ENCODE data around the gene LMAN2. TPM values are rescaled to one million over a fixed set of nuclear protein-coding genes. Genes with fewer than 3 reads are reported as not detected.

Gene LMAN2
- total RNA-seq, 1 donor from 2014 or later = 166 TPM

DNA sequence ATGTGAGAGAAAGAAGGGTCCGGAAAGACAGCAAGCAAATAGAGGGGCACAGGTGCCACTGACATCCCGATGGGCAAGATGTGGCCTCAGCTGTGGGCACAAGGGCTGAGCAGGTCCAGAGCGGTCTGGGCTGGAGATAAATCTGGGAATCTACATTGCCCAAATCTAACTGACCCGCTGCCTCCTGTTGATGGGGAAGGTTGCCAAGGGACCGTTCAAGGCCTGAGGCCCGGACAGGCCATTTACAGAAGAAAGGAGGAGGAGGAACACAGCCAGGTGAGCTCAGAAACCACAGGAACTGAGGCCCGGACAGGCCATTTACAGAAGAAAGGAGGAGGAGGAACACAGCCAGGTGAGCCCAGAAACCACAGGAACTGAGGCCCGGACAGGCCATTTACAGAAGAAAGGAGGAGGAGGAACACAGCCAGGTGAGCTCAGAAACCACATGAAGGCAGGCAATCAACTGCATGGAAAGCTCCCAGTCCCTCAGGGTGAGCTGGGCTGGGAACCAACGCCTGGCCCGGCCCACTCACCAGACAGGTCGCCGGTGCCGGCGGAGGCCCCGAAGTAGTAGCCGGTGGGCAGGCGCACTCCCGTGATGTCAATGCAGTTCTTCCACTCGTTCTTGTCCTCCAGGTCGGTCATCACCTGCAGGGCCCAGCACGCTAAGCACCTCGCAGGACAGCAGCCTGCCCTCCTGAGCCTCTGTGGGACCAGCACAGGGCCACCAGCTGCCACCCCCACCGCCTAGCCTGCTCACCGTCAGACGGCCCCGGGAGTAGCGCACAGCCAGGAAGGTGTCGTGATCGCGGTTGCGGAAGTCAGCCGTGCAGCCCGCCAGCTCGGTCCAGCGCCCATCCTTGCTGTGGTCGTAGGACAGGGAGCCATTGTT lies 14.6 kb downstream of the LMAN2 start:
- intact Hi-C loops (cut with DNase I) = no loop called here

GRCh38 chr5:177336112-177336511 lies 15.4 kb downstream of the LMAN2 start:
- Histone ChIP-seq H3K4me1 (peaks cover 8% of the 10 kb centered on the region), H3K36me3 (peaks cover 6 to 67% of the 10 kb centered on the region in 2 donors), H3K27ac (no peak overlapping the region), H3K9me3 (no peaks in the 10 kb centered on the region), H3K4me3 (no peak overlapping the region), H3K27me3 (no peaks in the 10 kb centered on the region)
- TF ChIP-seq POLR2A (IDR thresholded peaks at IDR 0.05) = no peak
- no peak for TF ChIP-seq POLR2AphosphoS5 (IDR thresholded peaks at IDR 0.05; ENCODE audit: insufficient read depth in 1 of 2, low read depth in 1 of 2)
- TF ChIP-seq, protein P1, sequence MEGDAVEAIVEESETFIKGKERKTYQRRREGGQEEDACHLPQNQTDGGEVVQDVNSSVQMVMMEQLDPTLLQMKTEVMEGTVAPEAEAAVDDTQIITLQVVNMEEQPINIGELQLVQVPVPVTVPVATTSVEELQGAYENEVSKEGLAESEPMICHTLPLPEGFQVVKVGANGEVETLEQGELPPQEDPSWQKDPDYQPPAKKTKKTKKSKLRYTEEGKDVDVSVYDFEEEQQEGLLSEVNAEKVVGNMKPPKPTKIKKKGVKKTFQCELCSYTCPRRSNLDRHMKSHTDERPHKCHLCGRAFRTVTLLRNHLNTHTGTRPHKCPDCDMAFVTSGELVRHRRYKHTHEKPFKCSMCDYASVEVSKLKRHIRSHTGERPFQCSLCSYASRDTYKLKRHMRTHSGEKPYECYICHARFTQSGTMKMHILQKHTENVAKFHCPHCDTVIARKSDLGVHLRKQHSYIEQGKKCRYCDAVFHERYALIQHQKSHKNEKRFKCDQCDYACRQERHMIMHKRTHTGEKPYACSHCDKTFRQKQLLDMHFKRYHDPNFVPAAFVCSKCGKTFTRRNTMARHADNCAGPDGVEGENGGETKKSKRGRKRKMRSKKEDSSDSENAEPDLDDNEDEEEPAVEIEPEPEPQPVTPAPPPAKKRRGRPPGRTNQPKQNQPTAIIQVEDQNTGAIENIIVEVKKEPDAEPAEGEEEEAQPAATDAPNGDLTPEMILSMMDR (IDR thresholded peaks at IDR 0.05) = no peak
- intact Hi-C loops (cut with DNase I) = no loop called here
- no peak for DNase-seq (ENCODE audit: extremely low spot score in 2 of 2)

More for the DNA sequence above, 14.6 kb downstream of the LMAN2 start:
- Histone ChIP-seq H3K27ac (no peak overlapping the region), H3K4me3 (no peak overlapping the region), H3K4me1 (peaks cover 8% of the 10 kb centered on the region), H3K36me3 (peaks cover 6 to 64% of the 10 kb centered on the region in 2 donors), H3K9me3 (no peaks in the 10 kb centered on the region), H3K27me3 (no peaks in the 10 kb centered on the region)
- no peak for DNase-seq (ENCODE audit: extremely low spot score in 2 of 2)
- TF ChIP-seq POLR2AphosphoS5 (IDR thresholded peaks at IDR 0.05; ENCODE audit: insufficient read depth in 1 of 2, low read depth in 1 of 2) (no peak), POLR2A (IDR thresholded peaks at IDR 0.05) (no peak)
- TF ChIP-seq, protein P1 (IDR thresholded peaks at IDR 0.05) = no peak

- no peak overlapping the region for H3K4me3 ChIP-seq
- peaks cover 8% of the 10 kb centered on the region for H3K4me1 ChIP-seq
- H3K36me3 ChIP-seq = peaks cover 6 to 70% of the 10 kb centered on the region in 2 donors
- H3K27ac ChIP-seq = no peak overlapping the region
- TF ChIP-seq POLR2A (IDR thresholded peaks at IDR 0.05) = no peak
- no peak for TF ChIP-seq POLR2AphosphoS5 (IDR thresholded peaks at IDR 0.05; ENCODE audit: insufficient read depth in 1 of 2, low read depth in 1 of 2)
- TF ChIP-seq, protein P1 (IDR thresholded peaks at IDR 0.05) = no peak
- no peaks in the 10 kb centered on the region for H3K27me3 ChIP-seq
- no peak for DNase-seq (ENCODE audit: extremely low spot score in 2 of 2)
- intact Hi-C loops (cut with DNase I) = no loop called here
- H3K9me3 ChIP-seq = no peaks in the 10 kb centered on the region
Measured at GRCh38 chr5:177335701-177336065, 15.8 kb downstream of the LMAN2 start.

DNA sequence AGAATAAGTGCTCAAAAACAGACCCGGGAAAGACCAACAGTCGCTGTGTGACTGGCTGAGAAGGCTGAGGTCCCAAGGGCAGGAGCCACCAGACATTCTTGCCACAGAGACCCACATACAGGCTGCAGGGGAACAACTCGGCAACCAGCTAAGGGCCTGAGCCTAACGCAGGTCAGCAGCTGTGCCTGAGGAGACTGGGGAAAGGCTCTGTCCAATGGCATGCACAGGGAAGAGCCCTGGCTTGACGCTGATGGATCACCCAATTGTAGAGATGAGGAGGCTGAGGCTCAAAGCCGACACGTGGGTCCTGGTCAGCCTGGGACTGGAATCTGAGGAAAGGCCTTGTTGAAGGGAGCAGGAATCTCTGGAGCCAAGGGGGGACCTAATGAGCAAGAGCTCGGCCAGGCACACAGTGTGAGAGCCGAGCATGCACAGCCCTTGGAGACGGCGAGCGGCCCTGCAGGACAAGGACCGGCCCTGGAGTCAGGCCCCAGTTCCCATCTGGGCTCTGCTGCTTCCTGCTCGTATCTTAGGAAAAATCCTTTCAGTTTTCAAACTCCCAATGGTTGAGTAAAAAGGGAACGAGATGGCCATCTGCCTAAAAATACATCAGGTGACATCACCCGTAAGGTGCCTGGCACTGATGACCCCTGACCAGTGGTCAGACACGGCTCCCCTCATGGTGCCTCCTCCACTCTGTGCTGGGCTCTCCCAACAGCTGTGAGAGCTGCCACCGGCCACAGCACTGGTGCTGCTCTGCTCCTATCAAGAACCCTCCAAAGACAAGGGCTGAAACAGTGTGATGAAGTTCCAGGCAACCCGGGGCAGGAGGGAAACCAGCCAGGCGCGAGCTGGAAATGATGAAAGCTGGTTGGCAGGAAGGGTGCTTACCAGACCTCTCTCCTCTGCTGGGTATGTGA lies 16.4 kb downstream of the LMAN2 start:
- no peak for TF ChIP-seq POLR2AphosphoS5 (IDR thresholded peaks at IDR 0.05; ENCODE audit: insufficient read depth in 1 of 2, low read depth in 1 of 2)
- intact Hi-C loops (cut with DNase I) = no loop called here
- Histone ChIP-seq H3K4me1 (peaks cover 8% of the 10 kb centered on the region), H3K9me3 (no peaks in the 10 kb centered on the region), H3K36me3 (peaks cover 6 to 74% of the 10 kb centered on the region in 2 donors), H3K27ac (no peak overlapping the region), H3K4me3 (no peak overlapping the region), H3K27me3 (no peaks in the 10 kb centered on the region)
- no peak for DNase-seq (ENCODE audit: extremely low spot score in 2 of 2)

DNA sequence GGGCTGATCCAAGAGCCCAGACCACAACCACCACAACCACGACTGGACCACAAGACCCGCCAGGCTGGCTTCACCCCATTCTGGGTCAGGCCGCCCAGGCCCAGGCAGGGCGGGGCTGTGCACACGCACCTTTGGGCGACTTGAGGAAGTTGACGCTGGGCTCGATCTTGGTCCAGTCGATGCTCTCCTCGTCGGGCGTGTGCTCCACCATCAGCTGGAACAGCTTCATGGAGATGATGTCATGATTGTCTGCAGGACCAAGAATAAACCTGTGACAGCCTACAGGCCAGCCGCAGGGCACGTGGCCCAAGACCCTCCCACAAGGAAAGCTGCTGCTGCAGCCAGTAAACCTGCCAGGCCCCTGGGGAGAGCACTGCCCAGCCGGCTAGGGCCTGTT lies 17.3 kb downstream of the LMAN2 start:
- H3K36me3 ChIP-seq = peaks cover 6 to 82% of the 10 kb centered on the region in 2 donors
- H3K27ac ChIP-seq = no peak overlapping the region
- no peaks in the 10 kb centered on the region for H3K9me3 ChIP-seq
- intact Hi-C loops (cut with DNase I) = no loop called here
- no peak overlapping the region for H3K4me3 ChIP-seq
- H3K4me1 ChIP-seq = peaks cover 4% of the 10 kb centered on the region
- TF ChIP-seq POLR2AphosphoS5 (IDR thresholded peaks at IDR 0.05; ENCODE audit: insufficient read depth in 1 of 2, low read depth in 1 of 2) = no peak
- no peak for DNase-seq (ENCODE audit: extremely low spot score in 2 of 2)
- H3K27me3 ChIP-seq = no peaks in the 10 kb centered on the region
